Fibroblast of the conjunctiva (primary cell): ENCODE results near the gene LEF1.

Source experiments
- DNase-seq: peaks from one replicate; pipeline ENCODE4 v3.0.0-alpha.2; 2010; ENCODE audit warnings: low read depth

LEF1 gene

GRCh38 chr4:108174856-108175255 lies 6.1 kb upstream of the LEF1 start:
- no peak for DNase-seq

- no peak for DNase-seq
Measured at GRCh38 chr4:108173599-108174057, 4.9 kb upstream of the LEF1 start.

- DNase-seq = no peak
Measured at GRCh38 chr4:108172753-108173598, 4.2 kb upstream of the LEF1 start.

GRCh38 chr4:108172231-108172752 lies 3.6 kb upstream of the LEF1 start:
- no peak for DNase-seq

- no peak for DNase-seq
Measured at GRCh38 chr4:108171339-108172230, 2.9 kb upstream of the LEF1 start.

GRCh38 chr4:108170631-108171338 lies 2.1 kb upstream of the LEF1 start:
- no peak for DNase-seq

- no peak for DNase-seq
Measured at GRCh38 chr4:108169664-108170063, 932 bp upstream of the LEF1 start.

- DNase-seq = no peak
Measured at GRCh38 chr4:108168160-108168670, 517 bp downstream of the LEF1 start.

DNA sequence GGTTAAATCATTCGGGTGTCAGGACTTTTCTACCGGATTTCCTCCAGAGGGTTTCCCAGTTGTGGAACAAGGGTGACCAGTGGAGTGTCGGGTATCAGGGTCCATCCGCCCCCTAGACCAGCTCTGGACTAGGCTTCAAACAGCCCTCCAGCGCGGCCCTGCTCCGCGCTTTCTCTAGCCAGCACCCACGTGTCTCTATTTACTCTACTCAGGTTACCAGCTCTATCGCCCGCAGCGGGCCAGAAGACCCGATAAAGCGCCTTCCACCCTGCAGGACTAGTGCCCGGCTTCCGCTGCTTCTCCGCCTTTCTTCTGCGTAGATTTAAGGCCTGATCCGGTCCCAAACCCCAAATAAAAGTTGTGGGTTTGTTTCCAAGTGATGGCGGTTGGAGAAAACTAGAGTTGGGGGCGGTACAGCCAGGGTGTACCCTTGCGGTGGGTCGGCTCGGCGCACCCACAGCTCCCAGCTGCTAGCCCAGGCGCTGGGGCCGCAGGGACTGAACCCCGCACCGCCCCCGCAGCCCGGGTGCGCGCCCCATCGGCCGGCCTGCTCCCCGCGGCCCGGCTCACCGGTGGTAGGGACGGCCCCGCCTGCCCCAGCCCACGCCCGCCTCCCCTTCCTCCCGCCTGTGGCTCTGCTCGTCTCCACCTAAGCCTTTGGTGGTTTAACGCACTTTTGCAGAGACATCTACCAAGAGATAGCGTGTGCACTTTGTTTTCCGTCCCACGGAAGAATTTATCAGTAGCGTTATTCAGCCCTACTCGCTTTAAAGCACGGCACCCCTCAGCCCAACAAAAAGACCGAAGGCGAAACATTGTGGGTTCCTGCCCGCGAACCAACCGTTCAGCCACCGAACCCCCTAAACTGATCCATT lies 2.1 kb downstream of the LEF1 start:
- DNase-seq = no peak

DNA sequence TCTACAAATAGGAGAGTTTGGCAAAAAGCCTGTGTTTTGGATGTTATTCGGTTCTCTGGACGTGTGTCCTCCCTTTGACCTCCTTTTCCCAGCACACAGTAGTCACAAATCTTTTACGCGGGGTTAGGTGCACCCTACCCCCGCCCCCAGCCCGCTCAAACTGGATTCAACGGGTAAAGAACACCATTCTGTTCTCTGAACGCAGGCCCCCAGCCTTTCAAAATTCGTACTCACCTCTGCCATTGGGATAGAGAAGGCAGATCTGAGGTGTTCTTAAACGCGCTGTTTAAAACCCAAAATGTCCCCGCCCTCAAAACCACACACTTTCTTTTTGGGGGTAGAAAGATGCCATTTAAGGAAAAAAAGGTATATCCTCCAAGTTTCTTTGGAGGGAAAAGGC lies 2.7 kb downstream of the LEF1 start:
- no peak for DNase-seq

DNA sequence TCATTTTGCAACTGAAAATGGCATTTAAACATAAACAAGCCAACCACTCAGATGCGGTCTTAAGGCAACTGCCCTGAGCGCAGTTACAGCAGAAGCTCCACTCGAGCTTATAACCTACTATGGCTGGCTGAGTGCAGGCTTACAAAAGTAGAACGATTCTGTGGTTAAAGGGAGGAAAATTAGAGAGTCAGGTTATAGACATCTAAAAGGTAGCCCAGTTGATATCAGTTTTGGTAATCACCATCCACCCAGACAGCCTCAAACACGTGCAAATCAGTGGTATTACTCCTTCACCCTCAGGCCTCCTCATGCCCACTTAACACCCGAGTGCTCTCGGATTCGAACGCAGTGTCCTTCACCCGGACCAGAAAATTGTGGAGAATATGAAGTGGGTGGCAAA lies 3.1 kb downstream of the LEF1 start:
- no peak for DNase-seq

- DNase-seq = no peak
Measured at GRCh38 chr4:108163351-108163750, 5.4 kb downstream of the LEF1 start.

DNA sequence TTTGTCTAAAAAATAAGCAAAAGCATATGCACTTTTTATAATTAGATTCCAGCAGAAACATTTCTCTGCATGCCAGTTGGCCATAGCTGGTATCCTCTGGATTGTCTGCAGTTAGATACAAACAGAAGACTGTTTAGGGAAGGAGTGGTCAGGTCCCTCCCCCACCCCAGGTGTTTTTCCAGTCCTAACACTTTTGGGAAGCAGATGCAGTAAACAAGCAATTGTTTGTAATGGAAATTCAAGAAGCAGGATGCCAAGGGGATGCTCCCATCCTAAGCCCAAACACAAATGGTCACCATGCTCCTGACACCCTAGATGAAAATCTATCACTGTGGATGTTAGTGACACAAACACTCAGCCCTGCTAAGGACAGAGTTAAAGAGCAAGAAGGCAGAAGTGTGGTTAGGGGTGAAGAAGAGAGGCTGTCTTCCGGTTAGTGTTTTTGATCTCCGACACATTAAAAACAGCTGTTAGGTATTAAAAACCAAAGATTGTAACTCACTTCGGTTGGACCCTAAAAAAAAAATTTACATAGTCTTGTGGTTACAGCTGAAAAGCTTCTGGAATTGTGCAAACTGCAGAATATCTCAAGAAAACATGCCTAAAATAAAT lies 7.9 kb downstream of the LEF1 start:
- no peak for DNase-seq

GRCh38 chr4:108159845-108160244 lies 8.9 kb downstream of the LEF1 start:
- no peak for DNase-seq

GRCh38 chr4:108157655-108158054 lies 11.1 kb downstream of the LEF1 start:
- DNase-seq = no peak

DNA sequence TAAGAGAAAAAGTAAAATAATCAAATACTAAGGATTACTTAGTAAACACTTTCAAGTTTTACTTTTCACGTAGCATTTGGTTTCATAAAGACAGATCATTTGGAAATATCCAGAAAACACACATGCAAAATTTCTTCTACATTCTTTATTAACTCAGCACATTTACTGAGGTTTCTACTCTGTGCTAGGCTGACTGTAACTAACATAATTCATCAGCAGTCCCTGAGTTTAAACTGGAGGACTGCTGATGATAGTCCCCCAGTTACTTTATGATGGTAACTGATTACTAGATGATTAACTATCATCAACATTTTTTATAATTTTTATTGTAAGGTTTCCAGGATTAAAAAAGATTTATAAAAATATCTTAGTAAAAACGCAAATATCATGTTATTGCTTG lies 12.3 kb downstream of the LEF1 start:
- DNase-seq = no peak

GRCh38 chr4:108155373-108155772 lies 13.4 kb downstream of the LEF1 start:
- DNase-seq = no peak

DNA sequence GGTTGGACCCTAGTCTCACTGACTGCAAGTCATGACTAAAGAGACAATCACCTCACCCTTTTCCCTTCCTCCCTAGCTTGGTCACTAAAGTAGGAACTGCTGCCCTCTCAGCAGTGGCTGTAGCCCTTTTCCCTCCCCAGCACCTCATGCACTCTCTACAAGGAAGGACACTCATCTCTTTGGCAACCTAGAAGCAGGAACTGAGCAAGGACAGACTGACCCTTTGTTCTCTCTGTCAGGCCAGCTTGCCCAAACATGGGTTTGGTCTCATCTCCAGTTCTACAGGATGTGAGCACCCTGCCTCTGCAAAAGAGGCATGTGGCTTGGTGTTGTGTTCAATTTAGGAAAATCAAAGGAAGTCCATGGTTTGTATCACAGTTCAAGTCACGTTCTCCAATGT lies 15.8 kb downstream of the LEF1 start:
- no peak for DNase-seq

DNA sequence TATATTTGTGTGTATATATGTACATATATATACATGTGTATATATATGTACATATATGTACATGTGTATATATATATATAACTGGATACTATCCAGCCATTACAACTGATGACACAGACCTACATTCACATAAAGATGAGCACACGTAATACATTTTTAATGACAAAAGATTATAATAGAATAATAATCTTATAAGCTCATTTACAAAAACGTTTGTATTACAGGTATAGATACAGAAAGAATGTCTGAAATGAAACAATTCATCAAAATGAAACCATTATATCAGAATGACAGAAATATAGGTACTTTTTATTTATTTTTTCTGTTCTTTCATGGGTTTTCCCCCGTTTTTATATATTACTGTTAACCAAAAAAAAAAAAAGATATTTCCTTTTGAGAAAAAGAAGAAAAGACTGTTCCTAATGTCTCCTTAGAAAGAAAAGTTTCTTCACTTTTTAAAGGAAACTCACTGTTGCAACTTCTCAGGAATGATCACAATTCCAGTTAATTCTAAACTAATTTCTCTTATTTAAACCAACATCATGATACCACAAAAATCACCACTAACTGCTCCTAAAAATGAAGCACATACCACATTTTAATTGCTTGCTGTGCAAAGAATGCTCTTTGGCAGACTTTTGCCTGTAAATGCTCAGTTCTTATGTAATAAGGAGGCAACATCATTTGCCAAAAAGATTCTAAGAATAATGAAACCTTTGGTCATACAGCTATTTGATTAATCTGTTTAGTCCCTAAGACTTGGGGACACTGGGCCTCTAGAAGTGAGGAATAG lies 18.9 kb downstream of the LEF1 start:
- DNase-seq = no peak

- no peak for DNase-seq
Measured at GRCh38 chr4:108148316-108148715, 20.4 kb downstream of the LEF1 start.
